DMS79 treated with DMSO at 0.1 percent for 48 hours (cell line): ENCODE results near the gene GGT5.
A peak's percentile ranks its signal among the peaks of the same experiment; 100 is the strongest.
"Not testable (repeated sequence)": the region's sequence is repeated elsewhere in the genome, so short reads cannot be mapped to it uniquely, and the experiment has no call there.

Source experiments
- DNase-seq: peaks from one replicate; lab custom pipeline; 2025; lab: John Stamatoyannopoulos, UW

The GGT5 gene

GRCh38 chr22:24262185-24262749 lies 17.4 kb upstream of the GGT5 start:
- not testable (repeated sequence) for DNase-seq

GRCh38 chr22:24259459-24259858 lies 14.6 kb upstream of the GGT5 start:
- not testable (repeated sequence) for DNase-seq

GRCh38 chr22:24256736-24257135 lies 11.9 kb upstream of the GGT5 start:
- DNase-seq, result not testable (repeated sequence)

GRCh38 chr22:24256136-24256535 lies 11.3 kb upstream of the GGT5 start:
- not testable (repeated sequence) for DNase-seq

- DNase-seq, result not testable (repeated sequence)
These were observed 8.2 kb upstream of the GGT5 start for GRCh38 chr22:24253126-24253525.

GRCh38 chr22:24251286-24251685 lies 6.4 kb upstream of the GGT5 start:
- DNase-seq, result not testable (repeated sequence)

- DNase-seq, result not testable (repeated sequence)
These were observed 4.5 kb upstream of the GGT5 start for GRCh38 chr22:24249413-24249812.

- DNase-seq, result not testable (repeated sequence)
These were observed 3.7 kb upstream of the GGT5 start for GRCh38 chr22:24248611-24249010.

- DNase-seq, result peak; percentile 13
These were observed 2.9 kb upstream of the GGT5 start for GRCh38 chr22:24247564-24248344.

- no peak for DNase-seq
These were observed 2.2 kb upstream of the GGT5 start for GRCh38 chr22:24247011-24247507.

- DNase-seq, result not testable (repeated sequence)
These were observed 991 bp upstream of the GGT5 start for GRCh38 chr22:24245584-24246561.

GRCh38 chr22:24244144-24244787 lies 616 bp downstream of the GGT5 start:
- no peak for DNase-seq

- DNase-seq, result not testable (repeated sequence)
These were observed 1.5 kb downstream of the GGT5 start for GRCh38 chr22:24243417-24243816.

- not testable (repeated sequence) for DNase-seq
These were observed 3.7 kb downstream of the GGT5 start for GRCh38 chr22:24240985-24241692.

GRCh38 chr22:24240381-24240780 lies 4.5 kb downstream of the GGT5 start:
- no peak for DNase-seq

GRCh38 chr22:24238101-24238694 lies 6.7 kb downstream of the GGT5 start:
- not testable (repeated sequence) for DNase-seq

GRCh38 chr22:24236656-24237055 lies 8.2 kb downstream of the GGT5 start:
- DNase-seq, result no peak

GRCh38 chr22:24235315-24235714 lies 9.6 kb downstream of the GGT5 start:
- DNase-seq, result no peak

- DNase-seq, result no peak
These were observed 11.1 kb downstream of the GGT5 start for GRCh38 chr22:24233816-24234215.

GRCh38 chr22:24233235-24233634 lies 11.6 kb downstream of the GGT5 start:
- DNase-seq, result no peak

- DNase-seq, result no peak
These were observed 12.2 kb downstream of the GGT5 start for GRCh38 chr22:24232725-24233124.
